CD4-positive, alpha-beta T cell treated with Interleukin-6 at 100 ng/mL for 8 hours (primary cell): Measurements from ENCODE around the gene ASAP2.

Experiments used
- DNase-seq: peaks from one replicate; pipeline ENCODE4 v3.0.0-alpha.2; 2020; ENCODE audit warnings: mixed read lengths, low spot score

The ASAP2 gene

DNA sequence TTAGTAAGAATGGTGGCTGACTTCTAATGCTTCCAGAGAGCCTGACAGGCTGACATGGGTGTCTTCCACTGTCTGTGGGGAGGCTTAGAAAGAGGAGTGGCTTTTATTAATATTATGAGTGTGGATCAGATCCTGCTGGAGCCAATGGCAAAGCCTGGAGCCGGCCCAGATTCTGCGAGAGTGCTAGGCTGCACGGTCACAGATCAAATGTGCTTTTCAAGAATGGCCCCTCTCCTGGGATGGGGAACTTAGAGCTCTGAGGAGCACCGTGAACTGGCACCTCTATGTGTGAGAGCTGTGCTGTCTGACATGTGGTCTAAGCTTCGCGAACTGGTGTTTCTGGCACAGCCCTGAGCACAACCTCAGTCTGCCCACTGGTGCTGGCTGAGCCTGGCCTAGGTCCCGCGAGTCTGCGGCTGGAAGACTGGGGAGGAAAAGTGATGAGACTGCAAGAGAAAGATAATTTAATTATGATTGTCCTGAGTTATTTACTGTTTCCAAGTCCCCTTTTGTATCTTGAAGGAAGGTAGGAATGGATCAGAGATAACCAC is 70.4 kb downstream of the ASAP2 start:
- no peak for DNase-seq

DNA sequence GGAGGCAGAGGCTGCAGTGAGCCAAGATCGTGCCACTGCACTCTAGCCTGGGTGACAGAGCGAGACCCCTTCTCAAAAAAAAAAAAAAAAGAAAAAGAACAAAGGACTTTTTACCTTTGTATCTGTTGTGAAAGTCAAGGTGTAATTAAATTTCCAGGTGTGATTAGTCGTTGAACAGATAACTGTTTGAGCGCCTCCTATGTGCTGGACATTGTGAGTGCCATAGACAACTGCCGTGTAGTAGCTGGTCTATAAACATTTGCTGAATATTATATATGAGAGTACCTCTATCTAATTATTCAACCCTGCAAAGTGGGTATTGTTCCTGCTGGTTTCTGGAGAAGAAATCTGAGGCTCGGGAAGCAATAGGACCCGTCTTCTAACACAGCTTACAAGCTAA is 71.8 kb downstream of the ASAP2 start:
- no peak for DNase-seq

DNA sequence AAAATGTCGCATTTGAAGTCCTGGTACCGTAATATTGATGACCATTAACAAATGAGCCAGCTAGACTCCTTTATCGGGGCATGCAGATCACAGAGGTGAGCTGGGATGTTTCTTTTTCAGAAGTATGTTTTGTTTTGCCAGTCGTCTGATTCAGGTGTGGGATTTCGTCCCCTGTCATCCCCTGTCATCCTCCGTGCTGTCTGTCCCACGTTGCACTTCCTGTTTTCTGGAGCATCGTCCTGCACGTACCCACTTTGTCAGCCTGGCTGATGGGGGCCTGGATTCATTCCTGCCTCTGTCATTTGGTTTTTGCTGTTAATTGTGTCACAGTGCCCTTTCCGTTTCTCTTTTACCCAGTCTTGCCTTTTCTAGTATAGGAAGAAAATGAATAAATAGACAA is 72.8 kb downstream of the ASAP2 start:
- no peak for DNase-seq

DNA sequence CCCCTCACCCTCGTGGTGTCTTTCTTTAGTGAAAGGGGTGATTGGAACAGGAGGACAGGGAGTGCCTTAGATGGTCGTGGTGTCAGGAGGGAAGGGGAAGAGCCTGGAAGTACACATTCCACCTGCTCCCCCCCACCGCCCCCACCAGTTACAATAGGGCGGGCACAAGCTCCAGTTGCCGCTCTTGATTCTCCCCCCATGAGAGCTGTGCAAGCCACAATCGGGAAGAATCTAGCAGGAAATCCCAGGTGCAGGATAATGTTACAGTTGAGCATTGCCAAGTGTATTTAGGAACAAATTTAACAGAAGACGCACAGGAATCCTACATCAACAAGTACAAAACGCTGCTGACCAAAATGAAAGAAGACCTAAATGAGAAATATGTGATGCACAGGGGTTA is 73.6 kb downstream of the ASAP2 start:
- no peak for DNase-seq

DNA sequence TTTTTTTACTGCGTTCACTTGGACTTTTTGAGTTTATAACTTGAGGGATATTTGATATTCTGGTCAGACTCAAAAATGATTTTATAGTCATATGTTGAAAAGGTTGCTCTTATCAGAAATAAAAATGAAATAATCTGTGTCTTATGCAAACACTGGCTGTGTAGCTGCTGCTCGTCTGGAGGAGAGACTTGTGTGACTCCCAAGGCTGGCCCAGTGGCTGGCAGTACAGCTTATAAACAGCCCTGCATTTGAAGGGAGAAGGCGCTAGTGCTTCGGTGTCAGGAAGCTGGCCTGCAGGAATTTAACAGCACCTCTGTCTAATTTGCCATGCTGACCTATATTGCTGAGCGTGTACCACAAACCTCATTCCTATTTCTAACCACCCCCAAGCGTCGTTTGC is 74.5 kb downstream of the ASAP2 start:
- no peak for DNase-seq

DNA sequence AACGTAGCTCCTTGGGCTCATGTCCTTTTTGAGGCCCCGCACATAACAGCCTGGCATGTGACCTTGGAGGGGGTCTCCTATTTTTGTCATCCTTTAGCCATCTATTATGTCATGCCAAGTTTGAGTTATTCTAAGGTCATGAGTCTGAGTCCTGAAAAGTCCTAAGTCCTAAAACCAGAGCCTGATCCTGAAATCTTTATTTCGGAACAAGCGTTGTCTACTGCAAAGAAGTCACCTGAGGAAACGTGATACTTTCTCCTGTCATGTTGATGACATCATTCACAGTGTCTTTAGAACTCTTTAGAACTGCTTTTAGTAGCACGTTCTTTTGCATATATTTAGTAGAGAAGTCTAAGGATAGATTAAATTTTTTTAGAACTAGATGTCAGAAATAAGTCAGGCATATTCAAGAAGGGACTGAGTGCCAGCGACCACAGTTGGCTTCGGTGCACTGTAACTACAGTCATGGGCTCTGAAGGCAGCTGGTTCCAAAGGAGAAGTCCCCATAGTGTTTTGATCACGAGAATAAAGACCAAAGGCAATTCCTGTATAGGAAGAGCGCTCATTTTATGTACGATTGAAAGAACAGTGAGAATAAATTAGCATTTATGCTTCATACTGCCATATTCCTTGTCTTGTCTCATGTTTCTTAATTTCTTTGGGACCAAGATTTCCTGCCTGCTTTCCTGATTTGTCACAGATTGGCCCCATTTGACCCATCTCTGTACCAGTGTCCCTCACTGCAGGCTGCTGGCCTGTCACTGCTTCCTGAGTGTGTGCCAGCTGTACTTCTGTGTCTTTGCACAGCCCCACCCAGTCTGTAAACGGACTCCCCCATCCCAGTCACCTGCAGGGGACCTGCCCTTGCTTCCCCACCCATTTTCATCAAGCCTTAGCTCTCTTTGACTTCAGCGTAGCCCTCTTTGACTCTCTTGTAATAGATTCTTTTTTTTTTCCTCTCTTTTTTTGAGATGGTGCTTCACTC is 75.8 kb downstream of the ASAP2 start:
- DNase-seq, result no peak

DNA sequence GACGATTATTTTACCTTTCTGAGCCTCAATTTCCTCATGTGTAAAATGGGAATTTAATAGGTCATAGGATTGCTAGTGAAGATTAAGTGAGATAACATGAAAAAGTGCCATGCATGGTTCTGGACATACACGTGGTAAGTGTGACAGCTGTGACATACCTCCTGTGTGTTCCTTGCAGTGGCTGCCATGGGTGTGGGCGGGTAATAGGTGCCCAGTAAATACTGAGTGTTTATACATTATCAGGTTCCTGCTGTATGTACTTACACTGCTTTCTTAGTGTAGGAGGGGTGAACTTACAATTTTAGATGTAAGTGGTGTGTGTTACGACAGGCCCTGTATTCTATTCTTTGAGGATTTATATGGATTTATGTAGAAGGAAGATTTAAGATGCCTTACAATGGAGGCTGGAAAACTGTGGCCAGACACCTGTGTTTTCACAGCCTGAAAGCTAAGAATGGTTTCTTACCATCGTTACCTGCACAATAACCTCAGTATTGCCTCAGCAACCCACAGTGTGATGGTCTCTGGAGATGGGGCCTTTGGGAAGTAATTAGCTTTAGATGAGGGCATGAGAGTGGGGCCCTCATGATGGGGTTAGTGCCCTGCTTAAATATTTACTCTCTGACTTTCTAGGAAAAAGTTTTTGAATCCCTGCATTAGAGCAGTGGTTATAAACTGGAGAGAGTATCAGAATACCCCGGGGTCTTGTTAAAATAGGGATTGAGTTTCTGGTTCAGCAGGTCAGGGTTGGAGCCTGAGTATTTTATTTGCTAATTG is 78.1 kb downstream of the ASAP2 start:
- DNase-seq, result no peak

DNA sequence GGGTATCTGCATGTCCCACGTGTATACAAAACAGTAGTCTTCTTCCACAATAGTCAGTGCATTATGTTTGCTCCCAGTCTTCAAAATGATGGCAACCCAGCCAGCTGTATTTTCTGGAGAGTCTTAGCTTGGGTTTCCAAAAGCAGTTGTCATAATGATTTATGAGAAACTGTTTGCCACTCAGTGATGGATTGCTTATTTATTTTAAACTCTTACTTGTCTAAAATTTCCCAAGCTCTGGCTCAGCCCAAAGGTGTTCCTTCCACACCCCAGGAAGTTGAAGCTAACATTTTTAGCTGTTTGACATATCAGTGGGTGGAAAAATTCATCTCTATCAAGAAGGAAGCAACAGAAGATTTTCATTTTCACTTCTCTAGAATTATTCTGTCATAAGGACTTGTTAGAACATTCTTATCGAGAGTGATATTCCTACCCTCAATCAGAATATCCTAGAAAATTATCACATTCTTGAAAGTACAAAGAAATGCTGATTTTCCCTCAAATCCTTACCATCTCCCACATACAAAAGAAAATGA is 78.8 kb downstream of the ASAP2 start:
- DNase-seq, result no peak

DNA sequence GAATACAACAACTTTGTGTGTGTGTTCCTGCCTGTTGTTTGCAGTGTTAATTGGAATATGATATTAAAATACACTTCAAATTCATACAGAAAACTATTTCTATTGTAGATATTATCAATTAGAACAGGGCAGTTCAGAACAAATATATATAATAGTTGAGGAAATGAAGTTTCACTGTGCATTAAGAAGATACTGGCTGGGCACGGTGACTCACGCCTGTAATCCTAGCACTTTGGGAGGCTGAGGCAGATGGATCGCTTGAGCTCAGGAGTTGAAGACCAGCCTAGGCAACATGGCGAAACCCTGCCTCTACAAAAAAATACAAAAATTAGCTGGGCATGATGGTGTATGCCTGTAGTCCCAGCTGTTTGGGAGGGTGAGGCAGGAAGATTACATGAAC is 79.3 kb downstream of the ASAP2 start:
- DNase-seq, result no peak

DNA sequence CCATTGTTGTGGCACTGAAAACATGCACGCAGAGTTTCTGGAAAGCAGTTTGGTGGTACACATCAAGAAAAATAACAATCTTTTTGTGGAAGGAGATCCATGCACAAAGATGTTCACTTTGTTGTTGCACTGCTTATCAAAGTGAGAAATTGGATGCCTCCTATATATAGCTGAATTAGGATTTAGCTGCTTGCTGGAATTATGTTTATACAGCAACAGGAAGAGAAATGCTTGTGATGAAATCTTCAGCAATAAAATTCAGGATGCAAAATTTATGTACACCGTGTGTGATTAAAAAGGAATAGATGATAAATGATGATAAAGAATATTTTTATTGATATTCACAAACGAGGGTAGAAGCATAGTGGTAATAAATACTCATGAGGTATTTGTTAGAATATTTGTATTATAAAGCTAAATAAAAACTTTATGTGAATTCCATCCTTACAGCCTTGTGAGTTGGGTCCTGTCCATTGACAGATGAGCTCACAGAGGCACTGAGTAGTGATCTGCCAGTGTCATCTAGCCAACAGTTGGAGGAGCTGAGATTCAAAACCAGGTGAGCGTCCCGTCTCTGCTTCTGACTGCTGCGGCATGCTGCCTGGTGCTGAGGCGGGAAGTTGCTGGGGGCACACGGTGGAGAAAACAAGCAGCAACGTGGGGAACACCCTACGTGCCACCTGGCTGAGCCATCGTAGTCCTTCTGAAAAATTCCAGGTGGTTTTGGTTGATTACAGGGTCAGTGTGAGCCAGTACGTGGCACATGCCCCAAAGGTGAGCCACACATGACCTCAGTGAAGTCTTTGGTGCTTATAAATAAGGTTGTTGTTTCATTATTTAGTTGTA is 80.2 kb downstream of the ASAP2 start:
- no peak for DNase-seq

DNA sequence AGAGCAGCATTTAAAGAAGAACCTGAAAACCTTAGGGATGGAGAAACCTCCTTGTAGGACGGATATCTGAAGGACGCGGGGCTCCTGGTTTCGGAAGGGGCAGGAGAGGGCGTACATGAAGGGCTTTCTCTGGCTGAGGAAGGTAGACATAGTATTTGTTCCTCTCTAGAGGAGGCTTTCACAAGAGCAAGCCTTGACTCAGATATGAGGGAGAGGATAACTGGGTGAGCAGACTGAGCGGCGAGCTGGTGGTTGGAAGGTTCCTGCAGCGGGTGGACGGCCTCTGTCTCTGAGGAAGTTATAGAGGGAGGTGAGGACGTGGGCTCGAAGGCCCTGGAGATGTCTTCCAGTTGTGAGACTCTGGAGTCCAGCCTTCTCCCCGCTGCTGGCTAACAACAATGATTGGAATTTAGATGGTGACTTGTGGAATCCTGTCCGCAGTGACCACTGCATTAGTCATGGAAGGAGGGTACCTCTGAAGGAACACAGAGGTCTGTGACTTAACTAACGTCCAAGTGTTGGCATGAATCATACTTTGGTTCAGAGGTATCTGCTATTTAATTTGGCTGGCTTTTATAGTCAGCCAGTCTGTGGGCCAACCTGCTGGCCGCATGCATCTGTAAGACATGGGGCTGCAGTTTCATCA is 80.9 kb downstream of the ASAP2 start:
- no peak for DNase-seq

DNA sequence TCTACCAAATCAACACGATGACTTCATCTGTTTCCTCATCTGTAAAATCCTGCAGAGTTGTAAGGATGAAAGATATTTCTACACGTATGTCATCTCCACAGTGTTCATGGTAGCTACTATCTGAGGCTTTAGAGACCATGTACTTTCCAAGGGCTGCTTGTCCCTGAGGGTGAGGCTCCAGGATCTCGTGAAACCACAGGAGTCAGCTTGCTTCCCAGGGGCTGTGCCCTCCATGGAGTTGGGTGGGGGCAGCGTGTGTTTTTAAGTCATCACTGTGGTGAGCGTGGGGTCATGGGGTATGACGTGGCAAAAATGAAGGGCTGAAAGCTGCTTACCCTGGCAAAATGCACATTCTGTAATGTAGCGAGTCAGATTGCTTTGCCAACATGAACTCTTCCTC is 81.6 kb downstream of the ASAP2 start:
- no peak for DNase-seq

DNA sequence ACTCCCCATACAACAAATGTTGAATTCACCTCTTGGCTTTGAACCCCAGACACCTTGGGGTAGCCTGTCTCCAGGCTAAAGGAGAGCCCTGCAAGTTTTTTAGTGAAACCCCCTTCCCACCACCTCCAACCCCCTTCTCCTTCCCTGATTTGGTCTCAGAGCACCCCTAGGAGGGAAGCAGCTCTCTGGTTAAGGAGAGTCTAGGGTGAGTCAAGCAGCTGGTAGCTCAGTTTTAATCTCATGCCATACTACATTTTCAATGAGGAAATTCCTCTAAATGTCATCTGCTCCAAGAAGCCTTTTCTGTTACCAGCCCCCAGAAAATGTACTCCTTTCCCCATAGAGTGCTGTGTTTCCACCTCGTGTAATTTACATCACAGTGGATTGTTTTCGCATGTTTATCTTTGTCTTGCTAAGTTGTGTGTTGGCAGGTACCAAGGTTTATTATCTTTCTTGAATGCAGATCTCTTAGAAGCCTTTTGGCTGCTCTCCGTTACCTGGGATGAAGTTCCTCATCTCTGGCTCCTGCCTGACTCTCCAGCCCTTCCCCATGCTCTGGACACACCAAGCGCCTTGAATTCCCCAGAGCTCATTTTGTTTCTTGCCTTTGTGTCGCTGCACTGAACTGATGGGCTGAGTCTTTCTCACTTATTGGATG is 82.2 kb downstream of the ASAP2 start:
- no peak for DNase-seq

DNA sequence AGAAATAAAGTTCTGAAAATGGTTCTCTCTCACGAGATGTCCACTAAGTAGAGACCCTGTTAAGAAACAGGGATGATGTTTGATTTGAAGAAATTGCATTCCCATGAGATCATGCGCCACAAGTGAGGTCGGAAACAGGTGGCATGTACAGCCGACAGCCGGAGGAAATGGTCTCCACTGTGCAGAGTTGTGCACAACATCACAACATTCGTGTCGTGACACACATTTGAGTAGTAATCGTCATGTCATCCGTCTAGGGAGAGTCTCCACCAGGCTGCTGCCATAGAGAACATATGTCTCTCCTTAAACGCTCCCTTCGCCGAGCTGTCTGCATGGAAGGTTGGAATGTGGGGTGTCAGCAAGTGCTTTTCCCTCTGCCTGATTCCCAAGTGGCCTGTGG is 84.7 kb downstream of the ASAP2 start:
- no peak for DNase-seq

DNA sequence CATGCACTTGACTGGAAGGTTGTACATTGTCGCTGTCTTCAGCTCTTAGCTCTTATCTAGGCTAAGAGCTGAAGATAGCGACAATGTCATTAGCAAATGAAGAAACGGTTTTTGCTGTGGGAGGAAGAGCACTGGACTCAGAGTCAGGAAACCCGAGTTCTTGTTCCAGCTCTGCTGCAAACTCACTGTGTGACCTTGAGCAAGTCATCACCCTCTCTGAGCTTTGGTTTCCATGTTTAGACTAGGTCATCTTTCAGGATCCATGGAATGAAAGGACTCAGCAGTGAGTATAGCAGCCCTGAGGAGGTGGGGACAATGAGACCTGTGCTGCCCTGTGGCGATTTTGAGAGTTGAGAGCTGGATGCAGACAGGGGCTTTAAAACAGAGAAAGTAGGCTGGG is 85.3 kb downstream of the ASAP2 start:
- DNase-seq, result no peak

DNA sequence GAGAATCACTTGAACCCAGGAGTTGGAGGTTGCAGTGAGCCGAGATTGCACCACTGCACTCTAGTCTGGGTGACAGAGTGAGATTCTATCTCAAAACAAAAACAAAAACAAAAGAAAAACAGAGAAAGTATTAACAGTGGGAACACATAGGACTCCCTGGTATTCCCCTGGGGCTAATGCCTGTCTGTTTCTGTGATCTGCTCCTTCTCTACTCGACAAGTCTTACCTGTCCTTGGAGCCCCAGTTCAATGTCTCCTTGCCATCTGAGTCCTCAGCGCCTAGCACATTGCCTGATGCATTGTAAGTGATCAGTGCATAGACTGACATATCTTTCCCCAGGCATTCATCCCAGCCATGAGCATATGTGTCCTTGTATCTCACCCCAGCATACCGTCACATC is 85.8 kb downstream of the ASAP2 start:
- DNase-seq, result no peak

DNA sequence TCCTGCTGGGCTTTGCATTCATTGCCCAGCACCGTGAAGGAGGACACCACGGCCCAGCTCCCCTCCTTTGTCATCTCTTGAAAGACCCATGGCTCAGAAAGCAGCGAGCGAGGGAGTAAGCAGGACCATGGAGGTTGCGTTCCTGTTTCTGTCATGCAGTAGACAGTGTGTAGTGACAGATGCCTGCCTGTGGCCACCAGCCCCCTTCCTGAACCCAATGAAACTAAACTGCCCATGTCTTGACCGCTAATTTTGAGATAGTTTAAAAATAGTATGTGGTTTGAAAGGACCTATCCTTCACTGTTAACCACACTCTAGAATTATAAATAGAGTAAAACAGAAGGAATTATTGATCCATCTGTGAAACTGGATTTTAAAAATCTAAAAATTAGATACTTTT is 88.2 kb downstream of the ASAP2 start:
- no peak for DNase-seq

DNA sequence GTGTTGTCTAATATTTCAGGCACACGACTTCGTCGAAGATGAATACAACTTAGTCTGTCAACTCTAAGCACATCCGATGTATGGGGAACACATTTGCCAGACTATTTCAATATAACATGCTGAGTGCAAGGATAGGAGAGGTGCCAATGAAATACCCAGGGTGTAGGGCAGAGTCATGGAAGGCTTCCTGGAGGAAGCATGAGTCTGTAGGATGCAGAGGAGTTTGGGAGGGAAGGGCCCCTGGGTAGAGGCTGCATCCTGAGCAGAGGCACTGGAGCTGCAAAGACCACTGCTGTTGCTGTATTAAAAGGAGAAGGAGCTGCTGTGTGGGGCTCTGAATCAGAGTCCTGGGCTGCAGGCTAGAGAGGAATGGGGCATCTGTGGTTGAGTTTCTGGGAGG is 89.9 kb downstream of the ASAP2 start:
- no peak for DNase-seq

DNA sequence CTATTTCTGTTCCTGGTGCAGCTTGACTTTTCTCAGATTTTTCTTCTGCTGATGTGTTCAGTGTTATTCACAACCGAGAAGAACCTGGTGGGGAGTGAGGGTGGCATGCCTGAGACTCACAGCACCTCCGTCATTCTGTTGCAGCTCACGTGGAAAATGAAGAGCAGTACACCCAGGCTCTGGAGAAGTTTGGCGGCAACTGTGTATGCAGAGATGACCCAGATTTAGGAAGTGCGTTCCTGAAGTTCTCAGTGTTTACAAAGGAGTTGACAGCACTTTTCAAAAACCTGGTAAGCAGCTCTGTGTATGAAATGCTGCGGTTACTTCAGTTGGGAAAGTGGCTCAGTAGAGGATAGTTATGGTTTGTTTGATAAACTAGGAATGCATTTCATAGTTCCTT is 90.5 kb downstream of the ASAP2 start:
- no peak for DNase-seq

DNA sequence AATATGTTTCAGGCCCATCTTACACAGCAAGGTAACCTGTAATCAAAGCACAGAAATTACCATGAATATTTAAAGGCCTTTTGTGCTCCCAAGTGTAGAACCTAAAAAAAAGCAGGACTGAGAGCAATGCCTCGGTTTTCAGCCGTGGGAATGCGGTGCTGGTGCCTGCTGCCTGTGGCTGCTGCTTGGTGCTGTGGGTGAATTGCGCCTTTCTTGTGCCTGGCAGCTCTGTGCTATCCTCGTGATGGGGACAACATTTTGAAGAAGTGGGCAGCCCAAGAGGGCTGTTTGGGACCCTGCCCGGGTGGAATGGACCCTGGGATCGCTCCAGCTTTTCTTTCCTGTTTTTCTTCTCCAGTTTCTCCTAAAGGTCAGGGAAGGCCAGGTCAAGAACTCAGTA is 91.2 kb downstream of the ASAP2 start:
- DNase-seq, result no peak

DNA sequence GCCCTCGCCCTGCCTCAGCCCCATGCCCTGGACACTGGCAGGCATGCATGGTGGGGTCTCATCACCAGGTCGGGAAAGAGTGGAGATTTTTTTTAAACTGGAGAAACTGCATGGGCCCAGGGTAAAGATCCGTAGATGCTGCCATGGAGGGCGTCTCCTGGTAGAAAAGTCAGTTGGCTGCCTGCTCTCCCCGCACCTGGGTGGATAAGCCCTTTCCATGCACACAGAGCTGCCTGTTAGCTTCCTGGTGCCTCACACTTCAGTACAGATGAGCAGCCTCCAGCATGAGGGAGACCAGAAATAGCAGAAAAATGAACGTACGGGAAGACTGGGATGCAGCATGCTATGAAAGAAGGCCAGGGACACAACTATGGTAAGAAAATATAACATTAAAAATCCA is 92.0 kb downstream of the ASAP2 start:
- DNase-seq, result no peak
